ENCODE results near the gene TRPM6.
A peak's percentile ranks its signal among the peaks of the same experiment; 100 is the strongest.
"Not testable (repeated sequence)": the region's sequence is repeated elsewhere in the genome, so short reads cannot be mapped to it uniquely, and the experiment has no call there.

Gene TRPM6

GRCh38 chr9:74887981-74888370 is 255 bp upstream of the TRPM6 start:
- H3K4me3 ChIP-seq (ENCODE audit: low read length in 2 of 2), result peak overlapping the region; percentile 58 to 76
- H3K36me3 ChIP-seq (ENCODE audit: control insufficient read depth in 2 of 2, insufficient read depth in 2 of 2, low read length in 2 of 2), result no peaks in the 10 kb centered on the region
- H3K9me3 ChIP-seq (ENCODE audit: control insufficient read depth in 2 of 2, low read length in 2 of 2), result no peaks in the 10 kb centered on the region
- no peak overlapping the region for H3K9ac ChIP-seq (ENCODE audit: low read length in 2 of 2)
- H3K27ac ChIP-seq (ENCODE audit: low read length), result peak overlapping the region; percentile 41
- H3K27me3 ChIP-seq (ENCODE audit: control insufficient read depth in 1 of 2, insufficient read depth in 2 of 2, low read length in 2 of 2), result no peaks in the 10 kb centered on the region
- peaks cover 3% of the 10 kb centered on the region for H3K4me1 ChIP-seq (ENCODE audit: control insufficient read depth, insufficient read depth, low read length)

GRCh38 chr9:74876382-74876949 is 11.3 kb downstream of the TRPM6 start:
- Histone ChIP-seq H3K9me3 (ENCODE audit: control insufficient read depth in 2 of 2, low read length in 2 of 2) (peaks cover 5 to 9% of the 10 kb centered on the region in 2 donors), H3K9ac (ENCODE audit: low read length in 2 of 2) (no peak overlapping the region), H3K4me1 (ENCODE audit: control insufficient read depth, insufficient read depth, low read length) (no peaks in the 10 kb centered on the region), H3K27me3 (ENCODE audit: control insufficient read depth in 1 of 2, insufficient read depth in 2 of 2, low read length in 2 of 2) (peaks cover 0 to 4% of the 10 kb centered on the region in 2 donors), H3K36me3 (ENCODE audit: control insufficient read depth in 2 of 2, insufficient read depth in 2 of 2, low read length in 2 of 2) (no peaks in the 10 kb centered on the region), H3K4me3 (ENCODE audit: low read length in 2 of 2) (no peak overlapping the region), H3K27ac (ENCODE audit: low read length) (no peak overlapping the region)

- Histone ChIP-seq H3K4me3 (ENCODE audit: low read length in 2 of 2) (no peak overlapping the region), H3K27me3 (ENCODE audit: control insufficient read depth in 1 of 2, insufficient read depth in 2 of 2, low read length in 2 of 2) (peaks cover 0 to 4% of the 10 kb centered on the region in 2 donors), H3K27ac (ENCODE audit: low read length) (no peak overlapping the region), H3K9me3 (ENCODE audit: control insufficient read depth in 2 of 2, low read length in 2 of 2) (peaks cover 5 to 9% of the 10 kb centered on the region in 2 donors), H3K4me1 (ENCODE audit: control insufficient read depth, insufficient read depth, low read length) (no peaks in the 10 kb centered on the region), H3K36me3 (ENCODE audit: control insufficient read depth in 2 of 2, insufficient read depth in 2 of 2, low read length in 2 of 2) (no peaks in the 10 kb centered on the region), H3K9ac (ENCODE audit: low read length in 2 of 2) (no peak overlapping the region)
Observed at GRCh38 chr9:74875656-74876055, 12.1 kb downstream of the TRPM6 start.

- Histone ChIP-seq H3K27me3 (ENCODE audit: control insufficient read depth in 1 of 2, insufficient read depth in 2 of 2, low read length in 2 of 2) (peaks cover 0 to 4% of the 10 kb centered on the region in 2 donors), H3K9ac (ENCODE audit: low read length in 2 of 2) (no peak overlapping the region), H3K9me3 (ENCODE audit: control insufficient read depth in 2 of 2, low read length in 2 of 2) (peaks cover 1 to 9% of the 10 kb centered on the region in 2 donors), H3K27ac (ENCODE audit: low read length) (no peak overlapping the region), H3K4me3 (ENCODE audit: low read length in 2 of 2) (no peak overlapping the region), H3K4me1 (ENCODE audit: control insufficient read depth, insufficient read depth, low read length) (no peaks in the 10 kb centered on the region), H3K36me3 (ENCODE audit: control insufficient read depth in 2 of 2, insufficient read depth in 2 of 2, low read length in 2 of 2) (no peaks in the 10 kb centered on the region)
Observed at GRCh38 chr9:74874220-74874619, 13.5 kb downstream of the TRPM6 start.

DNA sequence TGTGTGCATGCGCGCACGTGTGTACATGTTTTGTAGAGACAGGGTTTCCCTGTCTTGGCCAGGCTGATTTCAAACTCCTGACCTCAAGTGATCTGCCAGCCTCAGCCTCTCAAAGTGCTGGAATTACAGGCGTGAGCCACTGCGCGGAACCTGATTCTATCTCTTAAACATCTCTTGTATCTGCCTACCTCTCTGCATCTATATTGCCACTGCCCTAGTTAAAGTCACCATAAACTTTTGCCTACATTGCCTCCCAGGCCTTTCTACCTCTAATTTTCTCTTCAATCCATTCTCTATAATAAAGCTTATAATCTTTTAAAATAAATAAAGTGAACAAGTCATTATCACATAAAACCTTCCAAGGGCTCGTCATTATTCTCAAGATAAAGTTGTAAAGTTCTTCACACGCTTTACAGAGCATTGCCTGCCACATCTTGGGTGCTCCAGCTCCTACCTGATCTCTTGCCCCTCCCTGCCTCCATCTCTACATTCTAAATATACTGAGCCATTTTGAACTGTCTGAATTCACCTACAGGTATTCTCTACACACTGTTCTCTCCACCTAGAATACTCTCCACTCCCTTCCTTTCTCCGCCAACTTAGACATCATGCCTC is 15.0 kb downstream of the TRPM6 start:
- Histone ChIP-seq H3K27me3 (ENCODE audit: control insufficient read depth in 1 of 2, insufficient read depth in 2 of 2, low read length in 2 of 2) (peaks cover 0 to under 1% of the 10 kb centered on the region in 2 donors), H3K9me3 (ENCODE audit: control insufficient read depth in 2 of 2, low read length in 2 of 2) (no peaks in the 10 kb centered on the region), H3K36me3 (ENCODE audit: control insufficient read depth in 2 of 2, insufficient read depth in 2 of 2, low read length in 2 of 2) (no peaks in the 10 kb centered on the region), H3K27ac (ENCODE audit: low read length) (no peak overlapping the region), H3K4me1 (ENCODE audit: control insufficient read depth, insufficient read depth, low read length) (no peaks in the 10 kb centered on the region), H3K9ac (ENCODE audit: low read length in 2 of 2) (no peak overlapping the region), H3K4me3 (ENCODE audit: low read length in 2 of 2) (no peak overlapping the region)

GRCh38 chr9:74867483-74867882 is 20.2 kb downstream of the TRPM6 start:
- Histone ChIP-seq H3K36me3 (ENCODE audit: control insufficient read depth in 2 of 2, insufficient read depth in 2 of 2, low read length in 2 of 2) (no peaks in the 10 kb centered on the region), H3K9me3 (ENCODE audit: control insufficient read depth in 2 of 2, low read length in 2 of 2) (no peaks in the 10 kb centered on the region), H3K9ac (ENCODE audit: low read length in 2 of 2) (no peak overlapping the region), H3K27me3 (ENCODE audit: control insufficient read depth in 1 of 2, insufficient read depth in 2 of 2, low read length in 2 of 2) (no peaks in the 10 kb centered on the region), H3K4me1 (ENCODE audit: control insufficient read depth, insufficient read depth, low read length) (no peaks in the 10 kb centered on the region), H3K27ac (ENCODE audit: low read length) (no peak overlapping the region), H3K4me3 (ENCODE audit: low read length in 2 of 2) (no peak overlapping the region)

- Histone ChIP-seq H3K36me3 (ENCODE audit: control insufficient read depth in 2 of 2, insufficient read depth in 2 of 2, low read length in 2 of 2) (no peaks in the 10 kb centered on the region), H3K4me3 (ENCODE audit: low read length in 2 of 2) (no peak overlapping the region), H3K9me3 (ENCODE audit: control insufficient read depth in 2 of 2, low read length in 2 of 2) (no peaks in the 10 kb centered on the region), H3K4me1 (ENCODE audit: control insufficient read depth, insufficient read depth, low read length) (no peaks in the 10 kb centered on the region), H3K9ac (ENCODE audit: low read length in 2 of 2) (no peak overlapping the region), H3K27ac (ENCODE audit: low read length) (no peak overlapping the region), H3K27me3 (ENCODE audit: control insufficient read depth in 1 of 2, insufficient read depth in 2 of 2, low read length in 2 of 2) (no peaks in the 10 kb centered on the region)
Observed at GRCh38 chr9:74865177-74865576, 22.5 kb downstream of the TRPM6 start.

DNA sequence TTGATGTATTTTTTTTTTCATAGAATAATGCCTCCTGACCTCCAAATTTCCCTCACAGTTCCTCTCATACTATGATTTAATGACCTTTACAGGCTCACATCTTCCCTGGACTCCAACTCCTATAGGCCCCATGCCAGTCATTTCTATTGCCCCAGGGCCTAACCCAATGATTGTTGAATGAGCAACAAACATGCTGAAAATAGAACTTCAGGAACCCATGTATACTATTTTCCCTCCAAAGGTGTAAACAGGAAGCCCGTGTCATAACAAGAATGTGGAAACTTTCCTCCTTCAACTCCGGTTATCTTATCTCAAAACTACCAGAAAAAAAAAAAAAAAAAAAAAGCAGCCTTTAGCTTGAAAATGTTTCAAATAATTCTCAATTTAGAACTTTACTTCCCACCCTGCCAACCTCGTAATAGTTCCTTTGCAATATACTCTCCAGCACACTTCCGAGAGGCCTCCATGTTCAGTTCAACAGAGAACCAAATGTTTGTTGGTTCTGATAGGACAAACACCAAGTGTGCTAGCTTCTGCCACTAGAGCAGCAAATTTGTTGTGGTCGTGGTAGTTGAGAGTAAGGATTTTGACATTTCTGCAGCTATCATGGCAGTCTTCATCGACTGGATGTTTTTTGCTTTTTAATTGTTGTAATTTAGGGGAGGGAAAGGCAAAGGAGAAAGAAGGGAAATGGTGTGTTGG is 25.8 kb downstream of the TRPM6 start:
- no peak overlapping the region for H3K27ac ChIP-seq (ENCODE audit: low read length)
- no peaks in the 10 kb centered on the region for H3K4me1 ChIP-seq (ENCODE audit: control insufficient read depth, insufficient read depth, low read length)
- no peaks in the 10 kb centered on the region for H3K27me3 ChIP-seq (ENCODE audit: control insufficient read depth in 1 of 2, insufficient read depth in 2 of 2, low read length in 2 of 2)
- H3K9ac ChIP-seq (ENCODE audit: low read length in 2 of 2), result no peak overlapping the region
- no peak overlapping the region for H3K4me3 ChIP-seq (ENCODE audit: low read length in 2 of 2)
- no peaks in the 10 kb centered on the region for H3K36me3 ChIP-seq (ENCODE audit: control insufficient read depth in 2 of 2, insufficient read depth in 2 of 2, low read length in 2 of 2)
- H3K9me3 ChIP-seq (ENCODE audit: control insufficient read depth in 2 of 2, low read length in 2 of 2), result no peaks in the 10 kb centered on the region

GRCh38 chr9:74861071-74861470 is 26.6 kb downstream of the TRPM6 start:
- no peaks in the 10 kb centered on the region for H3K36me3 ChIP-seq (ENCODE audit: control insufficient read depth in 2 of 2, insufficient read depth in 2 of 2, low read length in 2 of 2)
- H3K9ac ChIP-seq (ENCODE audit: low read length in 2 of 2), result no peak overlapping the region
- H3K4me1 ChIP-seq (ENCODE audit: control insufficient read depth, insufficient read depth, low read length), result no peaks in the 10 kb centered on the region
- H3K27ac ChIP-seq (ENCODE audit: low read length), result no peak overlapping the region
- H3K4me3 ChIP-seq (ENCODE audit: low read length in 2 of 2), result no peak overlapping the region
- H3K9me3 ChIP-seq (ENCODE audit: control insufficient read depth in 2 of 2, low read length in 2 of 2), result no peaks in the 10 kb centered on the region
- no peaks in the 10 kb centered on the region for H3K27me3 ChIP-seq (ENCODE audit: control insufficient read depth in 1 of 2, insufficient read depth in 2 of 2, low read length in 2 of 2)

DNA sequence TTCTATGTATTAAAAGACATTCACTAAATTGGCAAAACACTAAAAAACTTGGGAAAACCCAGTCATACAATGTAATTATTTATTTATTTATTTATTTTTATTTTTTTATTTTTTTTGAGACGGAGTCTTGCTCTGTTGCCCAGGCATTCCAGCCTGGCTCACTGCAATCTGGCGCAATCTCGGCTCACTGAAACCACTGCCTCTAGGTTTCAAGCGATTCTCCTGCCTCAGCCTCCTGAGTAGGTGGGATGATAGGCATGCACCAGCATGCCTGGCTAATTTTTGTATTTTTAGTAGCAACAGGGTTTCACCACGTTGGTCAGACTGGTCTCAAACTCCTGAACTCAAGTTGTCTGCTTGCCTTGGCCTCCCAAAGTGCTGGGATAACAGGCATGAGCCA is 27.5 kb downstream of the TRPM6 start:
- H3K9ac ChIP-seq (ENCODE audit: low read length in 2 of 2); H3K27me3 ChIP-seq (ENCODE audit: control insufficient read depth in 1 of 2, insufficient read depth in 2 of 2, low read length in 2 of 2); H3K4me1 ChIP-seq (ENCODE audit: control insufficient read depth, insufficient read depth, low read length); H3K9me3 ChIP-seq (ENCODE audit: control insufficient read depth in 2 of 2, low read length in 2 of 2); H3K4me3 ChIP-seq (ENCODE audit: low read length in 2 of 2); H3K36me3 ChIP-seq (ENCODE audit: control insufficient read depth in 2 of 2, insufficient read depth in 2 of 2, low read length in 2 of 2); H3K27ac ChIP-seq (ENCODE audit: low read length): not testable (repeated sequence)

DNA sequence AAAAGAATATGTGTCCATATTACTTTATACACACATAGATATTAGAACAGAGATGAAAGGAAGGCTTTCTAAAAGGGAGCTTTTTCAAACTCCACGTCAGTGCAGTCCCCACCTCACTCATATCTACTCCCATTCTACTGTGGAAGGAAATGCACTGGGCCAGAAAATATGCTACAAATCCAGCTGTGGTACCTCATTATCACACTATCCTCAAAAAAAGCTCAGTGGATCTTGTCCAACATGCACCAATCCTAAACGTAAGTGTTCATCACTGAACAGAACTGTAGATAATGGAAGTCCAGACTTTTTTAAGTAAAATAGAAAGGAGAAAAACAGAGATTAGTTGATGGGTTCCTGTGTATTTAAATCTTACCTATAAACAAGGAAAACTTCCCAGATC is 27.9 kb downstream of the TRPM6 start:
- Histone ChIP-seq H3K4me1 (ENCODE audit: control insufficient read depth, insufficient read depth, low read length) (no peaks in the 10 kb centered on the region), H3K4me3 (ENCODE audit: low read length in 2 of 2) (no peak overlapping the region), H3K27me3 (ENCODE audit: control insufficient read depth in 1 of 2, insufficient read depth in 2 of 2, low read length in 2 of 2) (no peaks in the 10 kb centered on the region), H3K27ac (ENCODE audit: low read length) (no peak overlapping the region), H3K9me3 (ENCODE audit: control insufficient read depth in 2 of 2, low read length in 2 of 2) (no peaks in the 10 kb centered on the region), H3K36me3 (ENCODE audit: control insufficient read depth in 2 of 2, insufficient read depth in 2 of 2, low read length in 2 of 2) (no peaks in the 10 kb centered on the region), H3K9ac (ENCODE audit: low read length in 2 of 2) (no peak overlapping the region)
